Measurements from ENCODE around the gene TARP.

DNA sequence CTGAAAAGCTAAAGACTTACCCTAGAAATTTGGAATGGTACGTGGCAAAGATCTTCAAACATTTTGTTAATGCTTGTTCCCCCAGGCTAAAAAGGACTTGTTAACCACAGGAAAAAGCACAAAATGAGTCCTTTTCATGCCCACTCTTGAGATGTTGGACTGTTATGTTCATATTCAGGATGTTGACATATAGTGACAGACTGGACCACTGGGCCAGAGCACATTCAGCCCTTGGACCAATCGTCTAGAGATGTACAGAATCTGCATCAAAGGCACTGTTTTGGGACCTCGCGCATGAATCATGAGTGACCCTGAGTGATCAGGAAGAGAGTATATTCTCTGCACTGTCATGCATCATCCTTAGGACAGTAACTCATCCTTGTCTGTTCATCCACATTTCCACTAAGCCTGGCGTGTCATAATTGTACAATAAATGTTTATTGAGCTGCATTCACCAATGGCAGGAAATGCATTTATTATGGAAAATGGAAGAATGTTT, 25.3 kb downstream of the TARP start:
- TF ChIP-seq ZFP3 (CRISPR knock-in tag; IDR thresholded peaks at IDR 0.05) (no peak), ZFP30 (CRISPR knock-in tag; IDR thresholded peaks at IDR 0.05) (no peak), PATZ1 (CRISPR knock-in tag; IDR thresholded peaks at IDR 0.05; ENCODE audit: borderline replicate concordance) (no peak), RARB (CRISPR knock-in tag; IDR thresholded peaks at IDR 0.05) (no peak), ARNTL (CRISPR knock-in tag; IDR thresholded peaks at IDR 0.05; ENCODE audit: borderline replicate concordance, low read depth) (no peak), ESRRG (CRISPR knock-in tag; IDR thresholded peaks at IDR 0.05) (no peak), ZNF565 (CRISPR knock-in tag; conservative IDR thresholded peaks at IDR 0.05; ENCODE audit: low read depth) (no peak), ZC3H10 (CRISPR knock-in tag; IDR thresholded peaks at IDR 0.05) (no peak), ZNF8 (CRISPR knock-in tag; IDR thresholded peaks at IDR 0.05) (no peak), GLIS3 (CRISPR knock-in tag; IDR thresholded peaks at IDR 0.05) (no peak)
- TF ChIP-seq, protein P1, sequence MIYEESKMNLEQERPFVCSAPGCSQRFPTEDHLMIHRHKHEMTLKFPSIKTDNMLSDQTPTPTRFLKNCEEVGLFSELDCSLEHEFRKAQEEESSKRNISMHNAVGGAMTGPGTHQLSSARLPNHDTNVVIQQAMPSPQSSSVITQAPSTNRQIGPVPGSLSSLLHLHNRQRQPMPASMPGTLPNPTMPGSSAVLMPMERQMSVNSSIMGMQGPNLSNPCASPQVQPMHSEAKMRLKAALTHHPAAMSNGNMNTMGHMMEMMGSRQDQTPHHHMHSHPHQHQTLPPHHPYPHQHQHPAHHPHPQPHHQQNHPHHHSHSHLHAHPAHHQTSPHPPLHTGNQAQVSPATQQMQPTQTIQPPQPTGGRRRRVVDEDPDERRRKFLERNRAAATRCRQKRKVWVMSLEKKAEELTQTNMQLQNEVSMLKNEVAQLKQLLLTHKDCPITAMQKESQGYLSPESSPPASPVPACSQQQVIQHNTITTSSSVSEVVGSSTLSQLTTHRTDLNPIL (CRISPR knock-in tag; IDR thresholded peaks at IDR 0.05; ENCODE audit: low read depth), result no peak

Data from SK-N-SH treated with all-trans-retinoic acid at 6 μM for 48 hours (cell line).